CD4-positive, CD25-positive, alpha-beta regulatory T cell (primary cell): ENCODE measurements around the gene ZNF607. TPM values are rescaled to one million over a fixed set of nuclear protein-coding genes. Genes with fewer than 3 reads are reported as not detected.
"Not testable (repeated sequence)": the region's sequence is repeated elsewhere in the genome, so short reads cannot be mapped to it uniquely, and the experiment has no call there.

Experiments
- ATAC-seq, 2 donors: fragments of 150-1000 bp; cut with Tn5 transposase; one replicate each; pipeline ENCODE4 v1.10.0; 2021; ENCODE audit warnings: low read depth in 2 of 2, moderate number of reproducible peaks in 2 of 2, moderate library complexity in 1 of 2
- DNase-seq, 3 donors: peaks; one replicate each; pipeline versions ENCODE4 v3.0.0 to v3.0.0-alpha.2; 2012 to 2022; ENCODE audit warnings: mixed read lengths in 1 of 3
- H3K27ac ChIP-seq: one replicate; pipeline ENCODE4 v1.7.0; 2013; ENCODE audit warnings: mild to moderate bottlenecking, low read length; ENCODE audit not compliant: insufficient read depth, poor library complexity, severe bottlenecking
- H3K27me3 ChIP-seq: one replicate; pipeline ENCODE4 v1.7.0; 2013; ENCODE audit warnings: low read length; ENCODE audit not compliant: control insufficient read depth, insufficient read depth
- H3K36me3 ChIP-seq: one replicate; pipeline ENCODE4 v1.7.0; 2013; ENCODE audit warnings: mild to moderate bottlenecking, low read length, moderate library complexity; ENCODE audit not compliant: control insufficient read depth, insufficient read depth
- H3K4me1 ChIP-seq: 2 replicates; pipeline ENCODE4 v1.7.0; 2013; ENCODE audit warnings: mild to moderate bottlenecking, low read length; ENCODE audit not compliant: insufficient read depth, control insufficient read depth, poor library complexity, severe bottlenecking
- H3K4me3 ChIP-seq: one replicate; pipeline ENCODE4 v1.7.0; 2013; ENCODE audit warnings: low read depth, mild to moderate bottlenecking, low read length, moderate library complexity
- H3K9me3 ChIP-seq, 2 experiments: 1 replicate in 1 of 2; 2 replicates in 1 of 2; pipeline ENCODE4 v1.7.0; 2013; ENCODE audit warnings: low read length in 2 of 2, mild to moderate bottlenecking in 1 of 2, moderate library complexity in 1 of 2; ENCODE audit not compliant: control insufficient read depth in 2 of 2
- H3K27ac Mint-ChIP-seq, 3 donors: one replicate each; pipeline ENCODE4 v1.8.0; 2020 to 2022; ENCODE audit warnings: mild to moderate bottlenecking in 3 of 3, mixed read lengths in 3 of 3, moderate library complexity in 2 of 3
- H3K27me3 Mint-ChIP-seq: one replicate; pipeline ENCODE4 v1.8.0; 2022; ENCODE audit warnings: mild to moderate bottlenecking, mixed read lengths
- H3K36me3 Mint-ChIP-seq: one replicate; pipeline ENCODE4 v1.8.0; 2020; ENCODE audit warnings: mixed read lengths
- H3K4me1 Mint-ChIP-seq, 4 donors: one replicate each; pipeline ENCODE4 v1.8.0; 2020 to 2022; ENCODE audit warnings: mixed read lengths in 4 of 4, mild to moderate bottlenecking in 1 of 4
- H3K4me3 Mint-ChIP-seq, 4 donors: one replicate each; pipeline ENCODE4 v1.8.0; 2020 to 2022; ENCODE audit warnings: mild to moderate bottlenecking in 4 of 4, mixed read lengths in 4 of 4, moderate library complexity in 3 of 4
- H3K9me3 Mint-ChIP-seq, 7 donors: one replicate each; pipeline ENCODE4 v1.8.0; 2020 to 2022; ENCODE audit warnings: mixed read lengths in 7 of 7, mild to moderate bottlenecking in 3 of 7, moderate library complexity in 2 of 7
- polyA plus RNA-seq, 4 donors: library from polyadenylated mRNA; unstranded; fragments of 300-500 nt; fragmentation: Illumina TruSeq; gene quantifications; one replicate each; pipeline ENCODE4 v1.2.3, GENCODE V29; 2021
- total RNA-seq: library from RNA; stranded (reverse); gene quantifications from one replicate; pipeline ENCODE4 v1.2.3, GENCODE V29; 2022

Gene ZNF607
- total RNA-seq = 5.5 TPM
- polyA plus RNA-seq = 1 to 10 TPM; 2.2 to 7.7 (median 4.3) TPM

DNA sequence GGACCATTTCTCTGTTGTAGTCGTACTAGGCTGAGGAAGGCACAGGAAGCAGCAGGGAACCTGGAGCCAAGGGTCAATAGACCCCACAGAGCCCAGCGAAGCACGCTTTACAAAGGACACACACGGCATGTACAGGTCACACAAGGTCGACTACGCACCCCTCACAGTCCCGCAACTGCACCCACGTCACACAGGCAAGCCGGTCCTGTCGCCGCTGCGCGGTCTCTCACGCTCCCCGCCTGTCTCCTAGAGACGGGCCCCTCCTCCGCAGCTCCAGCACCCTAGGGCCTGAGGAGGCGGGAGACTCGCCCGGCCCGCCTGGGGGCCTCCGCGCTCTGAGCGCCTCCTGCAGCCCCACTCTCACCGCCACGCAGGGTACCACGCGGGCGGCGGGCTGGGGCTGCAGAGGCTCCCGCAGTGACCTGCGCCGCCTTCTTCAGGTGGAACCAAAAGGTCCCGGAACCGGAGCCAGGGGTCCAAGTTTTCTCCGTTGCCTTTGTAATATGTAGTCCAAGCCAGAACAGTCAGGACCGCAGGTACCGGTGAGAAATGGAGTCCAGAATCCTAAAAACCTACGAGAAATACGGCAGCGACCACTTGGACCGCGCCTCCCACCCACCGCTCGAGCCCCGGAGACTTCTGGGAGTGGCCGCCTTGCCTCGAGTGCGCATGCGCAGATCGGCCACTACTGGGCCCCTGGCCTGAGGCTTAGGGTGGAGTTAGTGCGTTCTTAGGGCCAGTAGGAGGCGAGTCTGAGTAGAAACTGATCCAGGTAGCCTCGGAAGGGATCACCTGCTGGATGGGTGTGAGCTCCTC is at the start of gene ZNF607:
ZNF607 (minus strand) TSS at position 651 of the 816 bp plus-strand sequence. CDS start 8,143 bp downstream, outside the sequence.
- Histone ChIP-seq H3K27me3 (no peaks in the 10 kb centered on the region), H3K4me3 (peak within 1 kb of the TSS; percentile 59), H3K4me1 (peaks cover 12% of the 10 kb centered on the region), H3K9me3 (peaks cover 0 to 4% of the 10 kb centered on the region in 2 experiments), H3K36me3 (no peaks in the 10 kb centered on the region), H3K27ac (peak within 1 kb of the TSS; percentile 60)
- Mint-ChIP-seq H3K4me1 (peaks cover 8 to 29% (median 15%) of the 10 kb centered on the region in 4 donors), H3K27me3 (no peaks in the 10 kb centered on the region), H3K36me3 (peaks cover 13% of the 10 kb centered on the region), H3K4me3 (peak within 1 kb of the TSS; percentile 88 to 94 (median 90)), H3K27ac (peak within 1 kb of the TSS; percentile 88 to 98 (median 89)), H3K9me3 (peaks cover 0 to 6% (median 1%) of the 10 kb centered on the region in 7 donors)
- peak; percentile 55 to 85 (median 67) for DNase-seq
- peak; percentile 81 to 87 for ATAC-seq

GRCh38 chr19:37763488-37763887 is 43.9 kb upstream of the ZNF607 start:
- Histone ChIP-seq H3K4me3 (no peak overlapping the region), H3K27ac (no peak overlapping the region), H3K9me3 (peaks cover 0 to 1% of the 10 kb centered on the region in 2 experiments), H3K36me3 (peaks cover 44% of the 10 kb centered on the region), H3K4me1 (no peaks in the 10 kb centered on the region), H3K27me3 (no peaks in the 10 kb centered on the region)
- H3K4me3 Mint-ChIP-seq = no peak overlapping the region
- H3K36me3 Mint-ChIP-seq = peaks cover 58% of the 10 kb centered on the region
- no peak for DNase-seq
- ATAC-seq = no peak
- peaks cover 0 to 3% (median 0%) of the 10 kb centered on the region in 4 donors for H3K4me1 Mint-ChIP-seq
- H3K27ac Mint-ChIP-seq = no peak overlapping the region
- H3K9me3 Mint-ChIP-seq = peaks cover 0 to 10% (median 3%) of the 10 kb centered on the region in 7 donors
- H3K27me3 Mint-ChIP-seq = no peaks in the 10 kb centered on the region

DNA sequence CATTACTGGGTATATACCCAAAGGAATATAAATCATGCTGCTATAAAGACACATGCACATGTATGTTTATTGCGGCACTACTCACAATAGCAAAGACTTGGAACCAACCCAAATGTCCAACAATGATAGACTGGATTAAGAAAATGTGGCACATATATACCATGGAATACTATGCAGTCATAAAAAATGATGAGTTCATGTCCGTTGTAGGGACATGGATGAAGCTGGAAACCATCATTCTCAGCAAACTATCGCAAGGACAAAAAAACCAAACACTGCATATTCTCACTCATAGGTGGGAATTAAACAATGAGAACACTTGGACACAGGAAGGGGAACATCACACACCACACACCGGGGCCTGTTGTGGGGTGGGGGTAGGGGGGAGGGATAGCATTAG is 38.1 kb upstream of the ZNF607 start:
- not testable (repeated sequence) for H3K4me3 ChIP-seq, H3K4me3 Mint-ChIP-seq, H3K27me3 Mint-ChIP-seq, ATAC-seq, H3K4me1 Mint-ChIP-seq, H3K9me3 ChIP-seq, H3K27ac ChIP-seq, H3K4me1 ChIP-seq, H3K27me3 ChIP-seq, DNase-seq, H3K27ac Mint-ChIP-seq
- H3K36me3 Mint-ChIP-seq = peaks cover 55% of the 10 kb centered on the region
- peaks cover 0 to 15% (median 6%) of the 10 kb centered on the region in 7 donors for H3K9me3 Mint-ChIP-seq
- H3K36me3 ChIP-seq = peaks cover 31% of the 10 kb centered on the region

GRCh38 chr19:37738371-37738770 is 18.8 kb upstream of the ZNF607 start:
- no peaks in the 10 kb centered on the region for H3K27me3 ChIP-seq
- peaks cover 31% of the 10 kb centered on the region for H3K36me3 ChIP-seq
- peak overlapping the region; percentile 13 for H3K4me3 ChIP-seq
- H3K9me3 ChIP-seq = peaks cover 69 to 97% of the 10 kb centered on the region in 2 experiments
- no peaks in the 10 kb centered on the region for H3K4me1 ChIP-seq
- Mint-ChIP-seq H3K27ac (no peak overlapping the region), H3K27me3 (no peaks in the 10 kb centered on the region), H3K4me1 (peaks cover 0 to 3% (median 0%) of the 10 kb centered on the region in 4 donors), H3K9me3 (peaks cover 11 to 80% (median 41%) of the 10 kb centered on the region in 7 donors), H3K4me3 (no peak overlapping the region), H3K36me3 (peaks cover 69% of the 10 kb centered on the region)
- no peak for DNase-seq
- no peak for ATAC-seq
- H3K27ac ChIP-seq = no peak overlapping the region

DNA sequence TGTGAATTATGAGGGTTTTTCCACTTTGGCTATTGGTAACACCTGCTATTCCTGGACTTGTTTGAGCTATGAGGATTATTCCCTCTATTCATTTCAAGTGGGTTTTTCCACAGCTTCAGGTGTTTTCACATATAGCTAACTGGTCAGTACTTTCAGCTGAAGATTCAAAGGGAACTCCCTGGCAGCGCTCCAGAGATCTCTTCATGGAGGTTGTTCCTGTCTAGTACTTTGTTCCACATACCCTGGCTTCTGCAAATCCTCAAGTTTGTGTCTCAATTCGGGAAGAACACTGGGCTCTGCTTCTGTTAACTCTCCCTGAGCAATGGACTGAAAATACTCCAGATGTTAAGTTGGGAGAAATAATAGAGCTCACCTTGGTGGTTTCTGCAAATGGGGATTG is 5.6 kb upstream of the ZNF607 start:
- no peaks in the 10 kb centered on the region for H3K4me1 ChIP-seq
- Mint-ChIP-seq H3K36me3 (peaks cover 4% of the 10 kb centered on the region), H3K9me3 (peaks cover 0 to 12% (median 4%) of the 10 kb centered on the region in 7 donors), H3K27me3 (no peaks in the 10 kb centered on the region), H3K27ac (no peak overlapping the region), H3K4me3 (no peak overlapping the region), H3K4me1 (no peaks in the 10 kb centered on the region)
- H3K4me3 ChIP-seq = no peak overlapping the region
- H3K27ac ChIP-seq = no peak overlapping the region
- peaks cover 4% of the 10 kb centered on the region for H3K36me3 ChIP-seq
- H3K9me3 ChIP-seq = peaks cover 9 to 18% of the 10 kb centered on the region in 2 experiments
- ATAC-seq (no peak), DNase-seq (no peak)
- H3K27me3 ChIP-seq = no peaks in the 10 kb centered on the region

GRCh38 chr19:37719927-37720265 is 335 bp upstream of the ZNF607 start:
- Mint-ChIP-seq H3K9me3 (peaks cover 0 to 6% (median 1%) of the 10 kb centered on the region in 7 donors), H3K27me3 (no peaks in the 10 kb centered on the region), H3K36me3 (peaks cover 13% of the 10 kb centered on the region), H3K4me3 (peak overlapping the region; percentile 88 to 94 (median 90)), H3K4me1 (peaks cover 8 to 29% (median 15%) of the 10 kb centered on the region in 4 donors), H3K27ac (peak overlapping the region; percentile 88 to 98 (median 89))
- peaks cover 12% of the 10 kb centered on the region for H3K4me1 ChIP-seq
- H3K27ac ChIP-seq = peak overlapping the region; percentile 60
- H3K27me3 ChIP-seq = no peaks in the 10 kb centered on the region
- peak overlapping the region; percentile 59 for H3K4me3 ChIP-seq
- no peak for ATAC-seq
- no peak for DNase-seq
- no peaks in the 10 kb centered on the region for H3K36me3 ChIP-seq
- peaks cover 0 to 4% of the 10 kb centered on the region in 2 experiments for H3K9me3 ChIP-seq

DNA sequence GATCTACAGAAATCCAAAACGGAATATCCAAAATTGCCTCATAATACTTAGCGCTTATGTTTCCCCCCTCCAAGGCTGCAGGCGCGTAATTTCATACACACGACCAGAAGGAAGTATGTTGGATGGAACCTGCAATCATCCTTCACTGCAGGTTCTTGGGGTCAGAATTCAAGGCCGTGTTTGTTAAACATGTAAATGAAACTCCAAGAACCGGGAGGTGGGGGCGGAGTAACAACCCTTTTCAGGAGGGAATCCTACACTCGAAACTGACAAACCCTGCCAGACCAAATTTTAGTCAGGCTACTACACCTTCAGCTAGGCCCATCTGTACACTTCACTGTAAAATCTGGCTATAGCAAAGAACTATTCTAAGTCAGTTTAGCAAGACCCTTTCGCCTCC is 1.3 kb downstream of the ZNF607 start:
- peaks cover 13% of the 10 kb centered on the region for H3K36me3 Mint-ChIP-seq
- Histone ChIP-seq H3K36me3 (no peaks in the 10 kb centered on the region), H3K4me1 (peaks cover 12% of the 10 kb centered on the region), H3K4me3 (peak overlapping the region; percentile 59), H3K9me3 (peaks cover 0 to 4% of the 10 kb centered on the region in 2 experiments), H3K27ac (no peak overlapping the region), H3K27me3 (no peaks in the 10 kb centered on the region)
- H3K4me1 Mint-ChIP-seq = peaks cover 8 to 29% (median 15%) of the 10 kb centered on the region in 4 donors
- peak overlapping the region; percentile 88 to 94 (median 90) for H3K4me3 Mint-ChIP-seq
- DNase-seq (no peak), ATAC-seq (no peak)
- H3K9me3 Mint-ChIP-seq = peaks cover 0 to 6% (median 1%) of the 10 kb centered on the region in 7 donors
- H3K27ac Mint-ChIP-seq = peak overlapping the region; percentile 15 to 98 (median 89)
- no peaks in the 10 kb centered on the region for H3K27me3 Mint-ChIP-seq
